ENCODE data around the gene HOXB13. TPM values are rescaled to one million over a fixed set of nuclear protein-coding genes. Genes with fewer than 3 reads are reported as not detected.

HOXB13 gene
- 100 to 1,000 TPM in 1 of 2 donors, 10 to 100 TPM in 1; 78.7 to 249 TPM for total RNA-seq

DNA sequence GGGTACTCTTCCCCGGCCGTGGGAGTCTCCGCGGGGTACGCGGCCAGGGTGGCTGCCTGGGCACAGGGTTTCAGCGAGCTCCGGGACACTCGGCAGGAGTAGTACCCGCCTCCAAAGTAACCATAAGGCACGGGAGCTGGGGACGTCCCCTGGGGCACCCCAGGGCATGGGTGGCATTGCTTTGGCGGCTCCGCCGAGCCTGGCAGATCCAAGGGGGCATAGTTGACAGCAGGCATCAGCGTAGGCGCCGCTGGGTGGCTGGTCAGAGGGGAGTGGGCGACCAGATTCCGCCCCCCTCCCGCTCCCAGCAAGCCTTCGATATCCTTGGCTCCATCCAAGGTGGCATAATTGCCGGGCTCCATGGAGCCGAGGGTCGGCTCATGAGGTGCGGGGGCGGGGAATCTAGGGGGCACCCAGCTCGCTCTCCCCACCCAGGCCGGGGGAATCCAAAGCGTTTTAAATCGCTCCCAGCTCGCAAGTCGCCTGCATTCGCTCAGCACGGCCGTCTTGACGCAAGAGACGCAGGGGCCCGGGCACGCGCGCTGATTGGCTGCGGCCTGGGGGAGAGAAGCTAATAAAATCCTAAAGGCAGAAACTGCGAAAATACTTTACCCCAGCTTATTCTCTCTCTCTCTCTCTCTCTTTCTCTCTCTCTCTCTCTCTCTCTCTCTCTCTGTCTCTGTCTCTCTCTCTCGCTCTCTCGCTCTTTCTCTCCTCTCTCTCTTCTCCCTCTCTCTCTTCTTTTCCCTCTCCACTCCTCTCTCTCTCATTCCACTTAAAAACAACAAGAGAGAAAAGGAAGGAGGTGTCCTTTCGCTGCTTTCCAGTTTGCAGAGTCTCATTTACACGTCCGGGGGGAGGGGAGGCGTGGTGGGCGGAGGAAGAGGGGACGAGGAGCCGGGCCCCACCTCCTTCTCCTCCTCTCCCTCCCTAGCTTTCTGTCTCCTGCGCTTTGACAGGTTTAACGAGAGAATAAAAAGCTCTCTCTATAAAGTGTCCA, at the start of gene HOXB13:
TSS of gene HOXB13 (minus strand) at position 519 of the 1,000 bp plus-strand sequence. CDS start at position 362, 157 bp downstream.
- peak within 1 kb of the TSS; percentile 55 to 63 for H3K4me3 ChIP-seq

GRCh38 chr17:48776602-48777001, 48.1 kb upstream of the HOXB13 start:
- Histone ChIP-seq H3K27ac (no peak overlapping the region), H3K36me3 (no peaks in the 10 kb centered on the region), H3K4me1 (replicated peaks) (no peaks in the 10 kb centered on the region), H3K9me3 (no peaks in the 10 kb centered on the region), H3K4me3 (no peak overlapping the region), H3K27me3 (replicated peaks; ENCODE audit: insufficient read depth) (no peaks in the 10 kb centered on the region)
- no peak for DNase-seq (ENCODE audit: low spot score)
- TF ChIP-seq POLR2AphosphoS5 (IDR thresholded peaks at IDR 0.05) (no peak), POLR2A (IDR thresholded peaks at IDR 0.05) (no peak), CTCF (IDR thresholded peaks at IDR 0.05) (no peak)
- intact Hi-C loops (cut with DNase I) = no loop called here

More for the DNA sequence above, at the start of gene HOXB13:
- peaks cover 17% of the 10 kb centered on the region for H3K4me1 ChIP-seq (replicated peaks)
- H3K9me3 ChIP-seq = no peaks in the 10 kb centered on the region
- DNase-seq (ENCODE audit: low spot score) = peak; percentile 95
- TF ChIP-seq CTCF (IDR thresholded peaks at IDR 0.05) (peak in 3 of 4 experiments; percentile 52 to 93 (median 74)), POLR2AphosphoS5 (IDR thresholded peaks at IDR 0.05) (peak; percentile 78), POLR2A (IDR thresholded peaks at IDR 0.05) (peak; percentile 89)
- intact Hi-C loops (cut with DNase I) = loop anchor here (5.0 to 10.0 kb wide), 2 partner anchors 64 to 156 kb away; no protein-coding TSS in a partner anchor
- 1% methylated on average over 40 of the region's 55 CpGs for WGBS
- no peaks in the 10 kb centered on the region for H3K27me3 ChIP-seq (replicated peaks; ENCODE audit: insufficient read depth)
- no peaks in the 10 kb centered on the region for H3K36me3 ChIP-seq
- peak within 1 kb of the TSS; percentile 97 to 98 for H3K27ac ChIP-seq

DNA sequence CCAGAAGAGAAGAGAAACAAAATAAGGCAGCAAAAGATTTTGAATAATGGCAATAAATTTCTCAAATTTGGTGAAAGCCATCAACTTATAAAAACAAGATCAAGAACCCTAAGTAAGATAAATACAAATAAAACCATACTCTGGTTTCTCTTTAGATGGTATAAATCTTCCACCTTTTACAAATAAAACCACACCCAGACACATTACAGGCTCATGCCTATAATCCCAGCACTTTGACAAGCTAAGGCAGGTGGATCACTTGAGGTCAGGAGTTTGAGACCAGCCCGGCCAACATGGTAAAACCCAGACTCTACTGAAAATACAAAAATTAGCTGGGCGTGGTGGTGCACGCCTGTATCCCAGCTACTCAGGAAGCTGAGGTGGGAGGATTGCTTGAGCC, 44.7 kb upstream of the HOXB13 start:
- Histone ChIP-seq H3K4me1 (replicated peaks) (no peaks in the 10 kb centered on the region), H3K27ac (no peak overlapping the region), H3K27me3 (replicated peaks; ENCODE audit: insufficient read depth) (no peaks in the 10 kb centered on the region), H3K9me3 (no peaks in the 10 kb centered on the region), H3K36me3 (no peaks in the 10 kb centered on the region), H3K4me3 (no peak overlapping the region)
- no peak for DNase-seq (ENCODE audit: low spot score)
- TF ChIP-seq POLR2AphosphoS5 (IDR thresholded peaks at IDR 0.05) (no peak), CTCF (IDR thresholded peaks at IDR 0.05) (no peak), POLR2A (IDR thresholded peaks at IDR 0.05) (no peak)
- WGBS = 87% methylated on average over 3 of the region's 3 CpGs
- intact Hi-C loops (cut with DNase I) = no loop called here

DNA sequence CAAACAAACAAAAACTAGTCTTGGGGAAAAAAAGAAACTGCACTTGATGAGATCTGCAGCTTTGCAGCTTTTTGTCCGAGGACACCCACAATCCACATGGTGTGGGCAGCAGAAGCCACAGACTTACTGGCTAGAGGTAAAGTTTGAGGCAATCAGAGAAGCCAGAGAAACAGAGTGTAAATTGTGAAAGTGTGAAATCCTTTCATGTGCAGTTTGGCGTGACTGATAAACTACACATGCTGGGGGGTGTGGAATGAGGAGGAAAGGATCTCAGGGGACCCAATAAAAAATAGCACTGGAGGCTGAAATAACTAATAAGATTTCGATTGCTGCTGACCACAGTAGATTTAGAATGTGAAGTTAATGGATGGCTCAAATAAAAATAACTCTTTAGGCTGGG, 42.4 kb upstream of the HOXB13 start:
- Histone ChIP-seq H3K27me3 (replicated peaks; ENCODE audit: insufficient read depth) (no peaks in the 10 kb centered on the region), H3K9me3 (no peaks in the 10 kb centered on the region), H3K4me1 (replicated peaks) (no peaks in the 10 kb centered on the region), H3K36me3 (no peaks in the 10 kb centered on the region), H3K27ac (no peak overlapping the region), H3K4me3 (no peak overlapping the region)
- no peak for TF ChIP-seq POLR2A (IDR thresholded peaks at IDR 0.05)
- no peak for TF ChIP-seq CTCF (IDR thresholded peaks at IDR 0.05)
- no peak for TF ChIP-seq POLR2AphosphoS5 (IDR thresholded peaks at IDR 0.05)
- WGBS = 51% methylated on average over 3 of the region's 3 CpGs
- no peak for DNase-seq (ENCODE audit: low spot score)
- intact Hi-C loops (cut with DNase I) = no loop called here

Data from prostate gland (tissue), 2 donors.